ENCODE results near the gene M1AP. TPM values are rescaled to one million over a fixed set of nuclear protein-coding genes. Genes with fewer than 3 reads are reported as not detected.

The M1AP gene
- total RNA-seq, 1 donor = 0.31 TPM

GRCh38 chr2:74526649-74527230, 121.4 kb downstream of the M1AP start:
- H3K4me1 ChIP-seq (ENCODE audit: insufficient read depth, low read length) = peaks cover 29% of the 10 kb centered on the region

GRCh38 chr2:74525717-74526648, 122.1 kb downstream of the M1AP start, which contains the start of gene DQX1:
TSS of gene DQX1 (minus strand) at chr2:74526231. CDS start at chr2:74525729, 502 bp downstream.
- Histone ChIP-seq H3K4me3 (ENCODE audit: low read length) (no peak within 1 kb of the TSS), H3K9me3 (ENCODE audit: low read depth, low read length) (no peaks in the 10 kb centered on the region), H3K4me1 (ENCODE audit: insufficient read depth, low read length) (peaks cover 21% of the 10 kb centered on the region), H3K27me3 (ENCODE audit: insufficient read depth, low read length) (peaks cover 2% of the 10 kb centered on the region)

More at GRCh38 chr2:74526649-74527230, 121.4 kb downstream of the M1AP start:
- Histone ChIP-seq H3K9me3 (ENCODE audit: low read depth, low read length) (no peaks in the 10 kb centered on the region), H3K4me3 (ENCODE audit: low read length) (no peak overlapping the region), H3K27me3 (ENCODE audit: insufficient read depth, low read length) (no peaks in the 10 kb centered on the region)

DNA sequence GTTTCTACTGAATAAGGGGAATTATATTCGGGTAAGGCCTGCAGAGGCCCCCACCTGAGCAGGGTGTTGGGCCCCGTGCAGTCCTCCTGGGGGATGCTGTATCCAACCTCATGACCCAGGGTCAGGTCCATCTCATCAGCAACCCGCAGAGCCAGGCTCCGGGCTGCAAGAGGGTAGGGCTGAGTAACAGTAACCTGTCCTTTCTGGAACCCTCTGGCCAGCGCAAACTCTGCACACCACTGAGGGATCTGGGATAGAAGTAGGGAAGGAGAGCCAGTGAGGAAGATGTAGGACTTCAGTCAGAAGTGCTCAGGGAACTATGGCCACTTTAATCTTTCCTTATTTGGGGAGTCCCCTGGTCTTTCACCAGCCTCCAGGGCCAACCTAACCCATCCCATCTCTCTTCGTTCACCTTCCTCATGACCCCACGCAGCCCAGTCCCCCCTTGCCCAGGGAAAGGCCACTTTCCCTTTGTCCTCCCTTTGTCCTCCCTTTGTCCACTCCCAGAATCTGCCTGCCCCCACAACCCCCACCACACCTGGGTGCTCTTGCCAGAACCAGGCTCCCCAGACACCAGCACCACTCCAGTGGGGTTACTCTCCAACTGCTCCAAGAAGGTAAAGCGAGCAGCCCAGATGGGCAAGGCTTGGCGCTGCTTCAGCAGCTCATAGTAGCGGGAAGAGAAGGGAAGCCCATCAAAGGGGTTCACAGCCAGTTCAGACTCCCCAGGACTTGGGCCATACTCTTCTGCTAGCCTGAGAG, 123.0 kb downstream of the M1AP start:
- no peaks in the 10 kb centered on the region for H3K9me3 ChIP-seq (ENCODE audit: low read depth, low read length)
- H3K4me1 ChIP-seq (ENCODE audit: insufficient read depth, low read length) = peaks cover 13% of the 10 kb centered on the region
- no peak overlapping the region for H3K4me3 ChIP-seq (ENCODE audit: low read length)
- peaks cover 10% of the 10 kb centered on the region for H3K27me3 ChIP-seq (ENCODE audit: insufficient read depth, low read length)

DNA sequence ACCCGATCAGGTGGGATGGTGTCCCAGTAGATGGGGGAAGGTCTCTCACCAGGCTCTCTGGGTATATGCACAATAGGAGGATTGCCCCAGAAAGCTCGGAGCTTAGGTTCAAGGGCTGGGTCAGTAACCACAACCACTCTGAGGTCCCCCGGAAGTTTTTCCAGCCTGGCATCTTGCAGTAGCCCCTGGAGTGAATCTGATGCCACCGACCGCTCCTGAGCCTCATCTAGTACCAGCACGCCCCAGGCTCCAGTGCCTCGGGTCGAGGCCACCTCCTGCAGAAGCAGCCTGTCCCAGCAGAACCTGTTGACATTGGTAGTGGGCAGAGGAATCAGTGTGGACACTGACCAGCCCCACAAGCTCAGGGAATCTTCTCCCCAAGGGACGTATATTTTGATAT, 124.1 kb downstream of the M1AP start:
- Histone ChIP-seq H3K4me1 (ENCODE audit: insufficient read depth, low read length) (peaks cover 12% of the 10 kb centered on the region), H3K4me3 (ENCODE audit: low read length) (no peak overlapping the region), H3K27me3 (ENCODE audit: insufficient read depth, low read length) (peaks cover 21% of the 10 kb centered on the region), H3K9me3 (ENCODE audit: low read depth, low read length) (no peaks in the 10 kb centered on the region)

DNA sequence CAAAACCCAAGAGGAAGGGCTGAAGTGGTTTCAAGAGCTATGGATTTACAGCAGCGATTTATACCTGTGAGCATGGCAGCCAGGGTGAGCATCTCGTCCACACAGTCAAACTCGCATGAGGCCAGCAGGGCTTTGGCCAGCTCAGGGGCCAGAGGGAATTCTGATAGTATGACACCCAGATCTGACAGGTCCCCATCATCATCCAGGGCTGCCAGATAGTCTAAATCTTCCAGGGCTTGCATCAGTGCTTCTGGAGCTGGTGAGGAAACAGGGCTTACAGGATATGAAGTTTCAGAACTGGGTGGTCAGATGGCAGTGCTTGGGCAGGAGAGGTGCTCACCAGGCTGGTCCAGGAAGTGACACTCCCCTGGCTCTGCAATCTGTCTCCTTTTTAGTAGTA, 125.6 kb downstream of the M1AP start:
- H3K27me3 ChIP-seq (ENCODE audit: insufficient read depth, low read length) = peaks cover 36% of the 10 kb centered on the region
- no peaks in the 10 kb centered on the region for H3K9me3 ChIP-seq (ENCODE audit: low read depth, low read length)
- no peaks in the 10 kb centered on the region for H3K4me1 ChIP-seq (ENCODE audit: insufficient read depth, low read length)
- no peak overlapping the region for H3K4me3 ChIP-seq (ENCODE audit: low read length)

DNA sequence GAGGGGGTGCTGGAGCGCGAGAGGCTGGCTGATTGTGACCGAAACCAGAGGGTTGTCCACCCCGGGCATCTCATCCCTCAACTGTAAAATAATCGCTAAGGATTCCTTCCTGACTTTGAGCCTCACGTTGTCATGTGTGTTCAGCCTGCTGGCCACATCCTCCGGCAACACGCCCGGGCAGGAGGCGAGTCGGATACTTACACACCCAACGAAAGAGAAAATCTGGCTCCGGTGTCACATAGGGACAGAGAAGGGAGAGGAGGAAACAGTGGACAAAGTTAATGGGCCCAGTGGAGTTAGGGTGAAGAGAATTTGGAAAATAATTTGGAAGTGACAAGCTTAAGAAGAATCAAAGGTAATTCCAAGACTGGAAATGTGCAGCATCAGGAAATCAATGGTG, 131.5 kb downstream of the M1AP start:
- no peaks in the 10 kb centered on the region for H3K9me3 ChIP-seq (ENCODE audit: low read depth, low read length)
- H3K4me1 ChIP-seq (ENCODE audit: insufficient read depth, low read length) = peaks cover 37% of the 10 kb centered on the region
- H3K27me3 ChIP-seq (ENCODE audit: insufficient read depth, low read length) = peaks cover 92% of the 10 kb centered on the region
- no peak overlapping the region for H3K4me3 ChIP-seq (ENCODE audit: low read length)

- Histone ChIP-seq H3K4me1 (ENCODE audit: insufficient read depth, low read length) (peaks cover 37% of the 10 kb centered on the region), H3K4me3 (ENCODE audit: low read length) (peak overlapping the region; percentile 24), H3K27me3 (ENCODE audit: insufficient read depth, low read length) (peaks cover 97% of the 10 kb centered on the region), H3K9me3 (ENCODE audit: low read depth, low read length) (no peaks in the 10 kb centered on the region)
Observed at GRCh38 chr2:74515981-74516633, 132.0 kb downstream of the M1AP start.

DNA sequence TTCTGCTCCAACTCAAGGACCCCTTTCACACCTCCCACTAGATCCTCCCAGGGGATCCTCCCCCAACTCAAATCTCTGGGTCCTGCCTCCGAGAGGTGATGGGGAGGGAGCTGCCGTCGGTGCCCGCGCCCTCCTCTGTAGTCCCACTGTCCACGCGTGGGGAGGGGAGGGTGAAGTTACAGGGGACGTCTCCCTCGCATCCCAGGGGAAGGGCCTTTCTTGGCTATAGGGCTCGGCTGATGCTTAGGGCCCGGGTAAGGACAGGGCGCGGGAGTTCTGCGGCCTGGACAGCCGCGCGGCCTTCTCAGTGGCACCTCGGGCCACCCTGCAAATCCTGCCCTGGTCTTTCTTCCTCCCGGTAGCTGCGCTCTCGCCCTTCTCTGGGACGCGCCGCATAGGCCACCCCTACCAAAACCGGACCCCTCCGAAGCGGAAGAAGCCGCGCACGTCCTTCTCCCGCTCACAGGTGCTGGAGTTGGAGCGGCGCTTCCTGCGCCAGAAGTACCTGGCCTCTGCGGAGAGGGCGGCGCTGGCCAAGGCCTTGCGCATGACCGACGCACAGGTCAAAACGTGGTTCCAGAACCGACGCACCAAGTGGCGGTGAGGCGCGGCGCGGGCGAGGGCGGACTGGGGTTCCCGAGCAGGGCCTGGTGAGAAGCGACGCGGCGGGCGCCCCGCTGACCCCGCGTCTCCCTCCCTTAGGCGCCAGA, 132.7 kb downstream of the M1AP start:
- H3K27me3 ChIP-seq (ENCODE audit: insufficient read depth, low read length) = peaks cover 97% of the 10 kb centered on the region
- H3K4me1 ChIP-seq (ENCODE audit: insufficient read depth, low read length) = peaks cover 37% of the 10 kb centered on the region
- no peaks in the 10 kb centered on the region for H3K9me3 ChIP-seq (ENCODE audit: low read depth, low read length)
- H3K4me3 ChIP-seq (ENCODE audit: low read length) = peak overlapping the region; percentile 24

- no peaks in the 10 kb centered on the region for H3K9me3 ChIP-seq (ENCODE audit: low read depth, low read length)
- no peak within 1 kb of the TSS for H3K4me3 ChIP-seq (ENCODE audit: low read length)
- H3K27me3 ChIP-seq (ENCODE audit: insufficient read depth, low read length) = peaks cover 97% of the 10 kb centered on the region
- peaks cover 37% of the 10 kb centered on the region for H3K4me1 ChIP-seq (ENCODE audit: insufficient read depth, low read length)
Observed at GRCh38 chr2:74514368-74515270, 133.5 kb downstream of the M1AP start, which contains the start of gene TLX2. TSS of gene TLX2 (plus strand) at chr2:74514450. CDS start at chr2:74514807, 357 bp downstream.

- Histone ChIP-seq H3K4me1 (ENCODE audit: insufficient read depth, low read length) (peaks cover 37% of the 10 kb centered on the region), H3K9me3 (ENCODE audit: low read depth, low read length) (no peaks in the 10 kb centered on the region), H3K4me3 (ENCODE audit: low read length) (no peak overlapping the region), H3K27me3 (ENCODE audit: insufficient read depth, low read length) (peaks cover 95% of the 10 kb centered on the region)
Observed at GRCh38 chr2:74513605-74514367, 134.3 kb downstream of the M1AP start.

- H3K4me3 ChIP-seq (ENCODE audit: low read length) = no peak overlapping the region
- H3K27me3 ChIP-seq (ENCODE audit: insufficient read depth, low read length) = peaks cover 92% of the 10 kb centered on the region
- H3K9me3 ChIP-seq (ENCODE audit: low read depth, low read length) = no peaks in the 10 kb centered on the region
- H3K4me1 ChIP-seq (ENCODE audit: insufficient read depth, low read length) = peaks cover 42% of the 10 kb centered on the region
Observed at GRCh38 chr2:74512744-74513604, 135.2 kb downstream of the M1AP start.

Data from mononuclear cell (primary cell).